ENCODE results near the gene ITGA7.

The ITGA7 gene

GRCh38 chr12:55718015-55718414 is 10.3 kb upstream of the ITGA7 start:
- no peak for DNase-seq

GRCh38 chr12:55717011-55718007 is 9.6 kb upstream of the ITGA7 start:
- DNase-seq, result no peak

GRCh38 chr12:55716582-55716957 is 8.9 kb upstream of the ITGA7 start:
- no peak for DNase-seq

- DNase-seq, result no peak
Measured at GRCh38 chr12:55715833-55716581, 8.3 kb upstream of the ITGA7 start, which contains the start of gene BLOC1S1. BLOC1S1 (plus strand) TSS chr12:55716046; CDS start chr12:55716052, 6 bp downstream.

GRCh38 chr12:55715169-55715764 is 7.6 kb upstream of the ITGA7 start:
- no peak for DNase-seq

- no peak for DNase-seq
Measured at GRCh38 chr12:55713721-55714120, 6.0 kb upstream of the ITGA7 start.

- DNase-seq, result no peak
Measured at GRCh38 chr12:55712700-55713415, 5.2 kb upstream of the ITGA7 start.

GRCh38 chr12:55711786-55712553 is 4.3 kb upstream of the ITGA7 start:
- no peak for DNase-seq

- DNase-seq, result no peak
Measured at GRCh38 chr12:55708695-55709233, 1.1 kb upstream of the ITGA7 start.

- no peak for DNase-seq
Measured at GRCh38 chr12:55707219-55707671, 459 bp downstream of the ITGA7 start.

- no peak for DNase-seq
Measured at GRCh38 chr12:55706568-55707218, 1.0 kb downstream of the ITGA7 start.

- DNase-seq, result no peak
Measured at GRCh38 chr12:55705782-55706402, 1.8 kb downstream of the ITGA7 start.

GRCh38 chr12:55704824-55705718 is 2.6 kb downstream of the ITGA7 start:
- DNase-seq, result no peak

- no peak for DNase-seq
Measured at GRCh38 chr12:55703901-55704761, 3.6 kb downstream of the ITGA7 start.

GRCh38 chr12:55703288-55703687 is 4.4 kb downstream of the ITGA7 start:
- no peak for DNase-seq

- DNase-seq, result no peak
Measured at GRCh38 chr12:55702861-55703260, 4.8 kb downstream of the ITGA7 start.

- no peak for DNase-seq
Measured at GRCh38 chr12:55700255-55701018, 7.3 kb downstream of the ITGA7 start.
